NCI-H2171 (cell line): Measurements from ENCODE around the gene SETBP1.
A peak's percentile ranks its signal among the peaks of the same experiment; 100 is the strongest.

ENCODE experiments used
- DNase-seq: peaks from one replicate; lab custom pipeline; 2025; lab: John Stamatoyannopoulos, UW

SETBP1 gene

DNA sequence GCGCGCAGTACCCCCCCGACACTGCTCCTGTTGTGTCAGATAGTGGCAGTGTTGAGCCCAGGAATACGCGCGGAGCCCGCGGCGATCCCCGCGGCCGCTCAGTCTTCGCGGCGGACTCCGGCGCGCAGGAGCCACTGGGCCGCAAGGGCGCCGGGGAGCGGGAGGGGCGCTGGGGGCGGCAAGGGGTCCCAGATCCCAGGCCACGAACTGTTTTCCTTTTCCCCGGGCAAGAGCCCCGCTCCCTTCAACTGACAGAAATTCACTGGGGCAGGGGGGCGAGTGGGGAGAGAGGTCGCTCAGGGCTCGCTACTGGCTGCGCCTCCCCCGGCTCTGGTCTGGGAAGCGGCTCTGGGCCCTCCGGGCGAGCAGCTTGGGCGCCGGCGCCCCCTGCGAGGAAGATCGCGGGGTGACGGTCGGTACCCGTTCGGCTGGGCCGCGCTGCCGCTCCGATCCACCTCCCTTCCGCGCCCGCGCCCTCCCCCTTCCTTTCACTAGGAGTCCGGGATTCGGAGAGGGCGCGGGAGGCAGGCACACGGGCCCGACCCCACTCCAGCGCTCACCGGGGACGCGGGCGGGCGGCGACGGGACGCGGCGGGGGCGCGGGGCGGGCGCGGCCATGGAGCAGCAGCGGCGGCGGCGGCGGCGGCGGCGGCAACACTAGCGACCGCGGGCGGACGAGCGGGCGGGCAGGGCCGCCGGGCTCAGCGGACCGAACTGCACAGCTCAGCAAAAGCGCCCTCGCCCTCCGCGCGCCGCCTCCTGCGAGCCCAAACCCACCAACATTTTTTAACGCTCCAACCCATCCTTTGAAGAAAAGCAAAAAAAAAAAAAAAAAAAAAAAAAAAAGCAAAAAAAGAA lies 1.4 kb upstream of the SETBP1 start:
- DNase-seq: peak; percentile 85

DNA sequence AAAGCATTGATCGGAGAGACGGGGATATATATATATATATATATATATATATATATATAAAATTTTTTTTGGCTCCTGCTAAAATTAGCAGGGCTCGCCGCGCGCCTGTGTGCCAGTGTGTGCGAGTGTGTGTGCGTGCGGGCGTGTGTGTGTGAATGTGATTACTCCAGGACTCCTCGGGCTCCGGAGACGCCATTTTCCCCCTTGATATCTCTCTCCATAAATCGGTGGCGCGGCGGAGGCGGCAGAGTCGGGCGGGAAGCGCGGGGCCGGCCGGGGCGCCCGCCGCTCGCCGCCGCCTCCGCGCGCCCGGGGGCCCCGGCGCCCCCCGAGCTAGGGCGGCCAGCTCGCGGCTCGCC lies 795 bp upstream of the SETBP1 start:
- peak; percentile 69 for DNase-seq

DNA sequence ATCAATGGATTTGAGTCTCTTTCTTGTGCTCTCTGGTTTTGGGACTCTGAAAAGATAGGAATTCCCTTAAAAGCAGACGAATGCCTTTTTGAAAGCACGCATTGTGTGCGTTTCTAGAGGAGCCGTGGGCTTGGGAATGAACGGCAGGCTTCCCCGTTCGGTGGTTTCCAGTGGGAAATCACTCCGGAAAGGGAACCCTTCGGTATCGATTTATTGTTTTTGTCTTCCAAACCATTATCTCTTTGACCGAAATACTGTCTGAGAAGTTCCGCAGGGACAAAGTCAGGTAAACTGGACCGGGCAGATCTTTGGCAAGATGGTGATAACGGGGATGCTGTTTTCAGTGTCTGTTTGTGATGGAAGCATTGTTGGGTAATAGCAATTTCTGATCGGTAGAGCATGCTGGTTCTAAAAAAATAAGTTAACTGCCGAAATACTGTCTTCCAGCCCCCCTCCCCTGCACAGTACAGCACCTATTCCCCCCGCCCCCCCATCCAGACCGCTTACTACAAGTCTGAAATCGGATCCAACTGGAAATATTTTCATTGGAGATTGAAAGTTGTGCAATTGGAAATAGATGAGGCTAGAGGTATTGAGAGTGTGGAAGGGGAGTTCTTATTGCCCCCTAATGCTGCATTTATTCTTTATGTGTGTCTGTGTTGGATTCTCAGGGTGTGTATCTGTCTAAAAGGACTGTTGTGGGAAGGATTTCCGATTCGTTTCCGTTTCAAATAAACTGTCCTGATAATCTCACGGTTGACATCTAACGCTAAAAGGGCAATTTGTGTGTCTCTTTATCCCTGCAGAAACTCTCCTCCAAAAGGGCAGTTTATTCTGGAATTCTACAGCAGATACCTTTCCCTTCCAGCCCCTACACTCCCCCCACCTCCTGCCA lies 635 bp downstream of the SETBP1 start:
- DNase-seq: peak; percentile 11

DNA sequence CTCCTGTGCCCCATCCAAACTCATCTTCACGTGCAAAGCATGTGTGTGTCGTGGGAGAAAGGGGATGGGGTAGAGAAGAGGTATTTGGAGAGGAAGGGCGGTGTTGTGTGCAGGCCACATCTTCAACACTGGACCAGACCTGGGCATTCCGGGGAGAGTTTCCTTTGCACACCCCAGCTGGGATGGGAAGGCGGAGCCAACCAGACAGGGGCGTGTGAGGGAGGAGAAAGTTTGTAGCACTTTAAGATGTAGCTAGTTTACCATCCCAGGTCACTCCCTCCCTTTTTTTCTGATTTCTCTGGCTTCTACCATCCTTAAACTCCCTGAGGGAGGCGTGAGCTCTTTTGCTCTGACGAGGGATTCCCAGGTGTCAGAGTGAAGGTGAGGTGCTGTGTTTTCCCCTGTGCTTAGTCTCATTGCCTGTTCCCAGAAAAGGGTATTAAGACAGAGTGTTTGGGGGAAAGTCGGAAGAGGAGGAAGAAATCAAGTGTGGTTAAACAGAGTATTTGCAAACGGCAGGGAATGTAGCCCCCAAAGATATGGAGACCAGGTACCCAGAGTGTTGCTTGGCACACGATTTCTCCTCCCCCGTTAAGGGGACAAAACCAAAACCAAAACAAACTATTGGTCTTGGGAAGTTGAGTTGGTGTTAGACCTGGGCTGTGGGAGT lies 1.6 kb downstream of the SETBP1 start:
- peak; percentile 5 for DNase-seq

DNA sequence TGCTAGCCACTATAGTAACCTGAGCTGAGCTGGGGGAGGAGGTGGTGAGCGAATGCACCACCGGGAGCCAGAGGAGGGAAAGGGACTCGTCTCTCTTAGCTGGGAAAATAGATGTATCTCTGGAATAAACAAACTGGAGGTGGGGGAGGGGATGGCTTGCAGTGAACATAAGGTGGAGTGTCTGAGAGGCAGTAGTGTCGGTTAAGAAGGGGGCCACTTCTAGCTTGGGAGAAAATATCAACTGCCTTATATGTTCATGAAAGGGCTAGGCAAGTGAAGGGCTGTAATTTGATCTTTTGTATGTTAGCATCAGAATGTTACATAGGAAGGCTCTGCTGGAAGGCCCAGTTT lies 2.2 kb downstream of the SETBP1 start:
- peak; percentile 87 for DNase-seq

DNA sequence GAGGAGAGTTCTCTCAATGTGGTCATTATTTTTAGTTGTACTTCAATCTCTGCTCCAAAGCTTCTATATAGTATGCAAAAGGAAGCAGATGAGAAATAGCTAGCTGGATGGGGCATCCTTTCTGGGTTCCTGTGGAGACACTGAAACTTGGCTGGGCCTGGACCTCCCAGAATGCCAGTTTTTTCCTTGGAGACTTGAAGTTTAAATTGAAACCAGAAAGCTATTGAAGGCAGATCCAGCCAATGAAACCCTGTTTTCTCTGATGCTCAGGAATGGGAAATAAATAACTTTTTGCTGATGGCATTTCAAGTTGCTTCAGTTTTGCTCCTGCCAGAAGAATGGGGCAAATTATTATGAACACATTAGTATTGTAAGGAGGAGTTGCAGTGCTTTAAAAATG lies 2.9 kb downstream of the SETBP1 start:
- DNase-seq: no peak

DNA sequence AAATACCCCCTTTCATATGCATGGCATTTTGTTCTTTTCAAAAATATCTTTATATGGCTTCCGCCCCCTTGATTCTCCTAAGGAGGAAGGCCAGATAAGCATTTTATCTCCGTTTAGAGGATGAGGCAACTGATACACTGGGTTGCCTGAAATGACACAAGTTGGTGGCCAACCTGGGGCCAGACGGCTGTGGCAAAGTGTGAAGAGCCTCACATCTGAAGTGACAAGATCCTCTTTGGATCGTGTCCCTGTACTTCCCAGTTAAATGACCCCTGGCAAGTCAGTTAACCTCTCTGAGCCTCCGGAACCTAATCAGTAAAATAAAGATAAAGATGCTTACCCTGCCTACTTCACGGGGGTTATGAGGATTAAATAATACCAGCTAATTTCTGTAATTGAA lies 4.6 kb downstream of the SETBP1 start:
- no peak for DNase-seq

DNA sequence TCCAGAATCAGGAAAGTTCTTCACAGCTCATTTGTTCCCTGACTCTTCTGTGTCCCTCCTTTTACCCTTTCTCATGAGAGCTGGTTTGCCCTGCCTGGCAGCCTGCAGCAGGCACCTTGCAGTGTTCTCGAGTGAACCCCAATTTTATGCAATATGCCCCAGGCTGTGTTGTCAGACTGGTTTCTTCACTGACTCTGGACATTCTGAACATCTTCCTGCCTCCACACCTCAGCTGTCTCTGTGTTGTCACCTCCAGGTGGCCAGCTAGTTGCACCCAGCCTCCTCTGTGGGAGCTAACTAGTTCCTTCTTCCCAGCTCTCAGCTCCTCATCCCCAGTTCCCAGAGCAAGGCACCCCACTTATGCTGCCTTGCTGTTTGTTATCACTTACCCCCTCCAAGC lies 5.5 kb downstream of the SETBP1 start:
- no peak for DNase-seq

DNA sequence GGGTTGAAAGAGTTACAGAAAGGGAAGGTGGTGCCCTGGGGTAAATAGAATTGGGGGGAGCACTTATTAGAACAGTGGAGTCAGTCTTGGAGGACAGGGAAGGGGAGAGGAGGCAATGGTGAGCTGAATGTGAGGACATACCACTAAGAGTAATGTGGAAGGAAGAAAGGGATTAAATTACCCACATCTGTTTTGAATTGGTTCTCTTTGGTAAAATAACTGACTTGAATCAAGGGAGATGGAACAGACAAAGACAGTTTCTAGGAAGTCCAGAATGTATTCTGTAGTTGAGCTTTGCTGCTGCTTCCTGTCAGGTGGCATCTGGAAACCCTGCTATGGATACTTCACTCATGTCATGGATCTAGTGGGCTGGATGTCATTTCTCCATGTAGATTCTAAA lies 6.7 kb downstream of the SETBP1 start:
- no peak for DNase-seq

DNA sequence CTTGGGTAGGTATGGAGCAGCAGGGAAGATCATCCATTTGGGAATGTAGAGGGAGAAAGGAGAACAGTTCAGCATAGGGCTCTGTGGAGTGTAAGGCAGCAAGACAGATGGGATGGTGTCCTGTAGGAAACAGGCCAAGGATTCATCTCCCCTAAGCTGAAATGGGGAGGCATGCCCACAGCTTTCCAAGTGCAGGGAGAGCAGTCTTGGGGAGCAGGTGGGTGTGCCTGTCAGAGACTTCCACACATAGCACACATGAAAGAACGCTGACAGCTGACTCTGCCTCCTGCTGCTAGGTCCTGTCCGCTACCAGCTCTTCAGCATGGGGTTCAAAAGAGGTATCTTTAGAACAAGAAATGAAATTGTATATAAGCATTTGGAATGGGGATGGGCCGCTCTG lies 9.0 kb downstream of the SETBP1 start:
- DNase-seq: no peak

DNA sequence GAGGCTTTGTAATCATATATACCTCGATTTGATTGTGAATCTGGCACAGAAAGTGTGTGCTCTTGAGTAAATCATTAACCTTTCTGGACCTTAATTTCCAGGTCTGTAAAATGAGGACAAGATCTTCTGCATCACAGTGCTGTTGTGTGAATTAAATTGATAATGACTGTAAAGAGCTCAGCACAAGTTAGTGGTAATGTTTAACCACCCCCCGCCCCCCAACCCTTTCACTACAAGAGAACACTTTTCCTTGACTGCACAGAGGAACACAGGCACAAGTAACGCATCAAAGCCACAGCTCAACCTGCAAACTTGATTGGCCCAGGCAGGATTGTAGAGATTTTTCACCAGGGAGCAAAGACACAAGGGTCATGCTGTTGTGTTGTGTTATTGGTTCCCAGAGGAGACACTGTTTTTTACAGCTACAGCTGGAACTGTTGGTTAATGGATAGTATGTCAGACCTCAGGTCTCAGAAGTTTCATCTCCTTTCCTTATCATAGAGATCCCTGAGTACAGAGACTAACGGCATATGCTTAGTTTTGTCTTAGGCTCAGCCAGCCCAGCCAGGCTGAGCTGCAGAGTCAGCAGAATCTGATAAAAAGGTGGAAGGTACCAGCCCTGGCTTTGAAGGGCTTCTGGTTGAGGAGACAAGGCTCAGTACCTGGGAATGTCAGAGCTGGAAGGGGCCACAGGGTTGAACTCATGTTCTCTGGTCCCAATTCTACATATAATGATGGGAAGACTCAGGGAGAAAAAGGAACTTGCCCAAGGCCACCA lies 10.6 kb downstream of the SETBP1 start:
- DNase-seq: no peak

DNA sequence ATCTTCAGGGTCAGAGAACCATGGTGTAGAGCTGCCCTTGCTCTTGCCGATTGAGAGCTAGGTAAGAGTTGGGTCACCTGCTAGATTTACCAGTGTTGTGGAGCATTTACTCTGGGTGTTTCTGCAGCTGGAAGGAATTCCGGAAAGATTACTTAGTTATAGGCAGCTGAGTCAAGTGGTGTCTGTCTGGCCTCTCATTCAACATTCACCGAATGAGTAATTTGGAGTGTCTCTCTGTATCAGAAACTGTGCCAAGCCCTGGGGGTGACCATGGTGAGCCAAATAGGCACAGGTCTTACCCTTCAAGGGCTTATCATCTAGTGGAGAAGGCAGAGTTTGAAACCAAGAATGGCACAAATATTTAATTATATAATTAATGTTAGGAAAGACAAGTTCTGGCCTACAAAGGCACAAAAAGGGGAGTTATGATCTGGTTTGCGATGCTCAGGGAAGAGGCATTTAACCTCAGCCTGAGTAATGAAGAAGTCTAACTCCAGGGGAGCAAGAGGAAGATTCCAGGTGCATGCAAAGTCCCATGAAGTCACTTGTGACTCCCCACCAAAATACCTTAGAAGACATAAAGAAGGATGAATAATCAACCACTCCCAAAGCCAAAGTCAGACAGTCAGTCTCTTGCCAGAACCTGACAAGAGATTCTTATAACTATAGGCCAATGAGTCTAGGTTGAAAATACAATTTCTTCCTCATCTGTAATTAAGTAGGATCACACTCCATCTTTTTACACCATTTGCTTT lies 12.5 kb downstream of the SETBP1 start:
- DNase-seq: no peak

DNA sequence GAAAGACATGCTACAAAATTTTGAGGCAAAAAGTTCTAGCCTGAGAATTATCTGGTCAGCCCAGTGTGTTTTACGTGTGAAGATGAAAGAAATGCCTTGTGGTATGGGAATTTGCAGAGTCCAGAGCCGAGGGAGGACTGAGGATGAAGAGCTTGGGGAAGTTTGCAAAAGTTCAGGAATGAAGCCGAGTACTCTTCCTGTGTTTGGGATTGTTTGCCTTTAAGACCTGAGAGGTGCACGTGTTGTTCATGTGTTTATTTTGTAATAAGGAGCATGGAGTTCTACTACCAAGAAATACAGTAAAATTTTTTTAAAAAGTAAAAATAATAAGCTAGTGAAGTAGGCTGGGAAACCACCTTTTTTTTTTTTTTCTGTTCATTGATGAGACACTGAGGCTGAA lies 14.8 kb downstream of the SETBP1 start:
- no peak for DNase-seq

DNA sequence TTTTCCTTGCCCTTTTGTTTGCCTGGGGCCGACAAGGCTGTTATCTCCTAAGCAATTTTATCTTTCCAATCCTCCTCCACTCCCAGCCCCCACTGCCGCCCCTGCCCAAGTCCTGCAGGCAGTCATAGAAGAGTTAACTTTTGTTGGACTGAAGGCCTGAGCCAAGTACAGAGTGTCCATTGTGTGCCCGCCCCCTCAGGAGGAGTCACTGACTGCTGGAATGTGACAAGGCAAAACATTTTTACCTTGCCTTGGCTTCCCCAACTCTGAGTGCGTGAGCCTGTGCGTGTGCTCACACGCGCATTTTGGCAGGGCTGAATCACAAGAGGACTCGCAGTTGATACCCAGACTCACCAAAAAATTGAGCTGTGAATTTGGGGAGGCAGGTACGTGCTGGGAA lies 16.2 kb downstream of the SETBP1 start:
- no peak for DNase-seq

DNA sequence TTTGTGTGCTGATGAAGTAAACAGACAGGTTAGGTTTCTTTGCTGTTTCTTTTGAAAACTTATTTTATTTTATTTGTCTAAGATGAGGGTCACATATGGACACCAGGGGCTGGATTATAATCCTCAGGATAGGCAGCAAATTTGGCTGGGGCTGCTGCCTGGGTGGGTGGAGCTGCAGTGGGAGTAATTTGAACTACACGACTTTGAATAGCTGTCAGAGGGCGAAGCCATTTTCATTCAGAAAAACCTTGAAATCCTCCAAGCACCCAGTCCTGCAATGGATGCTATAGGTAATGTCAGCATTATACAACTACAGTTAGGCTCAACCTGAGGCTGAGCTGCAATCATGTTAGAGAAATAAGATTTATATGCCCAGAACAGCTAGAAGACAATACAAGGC lies 16.6 kb downstream of the SETBP1 start:
- no peak for DNase-seq

DNA sequence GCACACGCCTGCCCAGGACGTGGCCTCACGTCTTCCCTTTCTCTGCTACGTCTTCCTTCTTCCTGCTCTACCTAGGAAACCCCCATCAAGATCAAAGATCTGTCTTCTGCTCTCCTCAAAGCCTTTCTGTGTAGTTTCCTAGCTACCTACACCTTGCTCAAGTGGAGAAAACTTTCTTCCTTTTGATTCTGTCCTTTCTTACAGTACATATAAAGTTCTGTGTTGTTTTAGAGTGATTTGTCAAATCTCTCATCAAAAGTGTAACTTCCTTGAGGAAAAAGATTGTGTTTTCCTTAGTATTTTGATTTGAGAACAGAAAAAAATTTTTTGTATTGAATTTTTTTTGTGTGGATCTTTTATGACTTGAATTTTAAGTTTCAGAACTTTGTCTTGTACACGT lies 17.8 kb downstream of the SETBP1 start:
- no peak for DNase-seq

DNA sequence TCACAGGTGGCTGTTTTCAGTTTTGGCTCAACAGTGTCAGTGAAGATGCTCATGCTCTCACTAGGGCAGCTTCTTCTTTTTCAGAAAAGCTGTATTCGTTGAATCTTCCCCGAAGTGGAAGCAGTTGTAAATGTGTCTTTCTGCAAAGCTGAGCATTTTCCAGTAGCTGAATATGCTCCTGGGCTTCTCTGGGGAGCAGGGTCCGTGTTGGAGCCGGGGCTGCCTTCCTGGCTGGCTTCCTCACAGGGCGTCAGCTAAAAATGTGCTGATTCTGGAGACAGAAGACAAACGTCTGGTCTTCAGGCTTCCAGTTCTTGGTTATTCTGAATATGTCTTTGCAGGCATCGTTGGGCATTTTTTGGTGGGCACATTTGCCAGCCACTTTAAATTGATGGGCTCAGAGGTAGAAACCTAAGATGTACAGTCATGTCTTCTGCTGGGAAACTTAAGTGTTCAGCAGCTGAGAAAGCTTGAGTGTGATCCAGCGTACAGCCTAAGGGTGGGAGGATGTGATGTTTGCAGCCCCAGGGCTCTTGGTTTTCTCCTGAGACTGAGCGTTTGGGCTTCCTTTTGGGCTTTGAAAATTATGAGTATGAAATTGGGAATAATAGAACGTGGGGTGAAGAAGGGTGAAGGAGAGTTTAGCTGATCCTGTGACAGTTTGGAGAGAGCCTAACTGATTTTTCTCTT lies 19.0 kb downstream of the SETBP1 start:
- no peak for DNase-seq

DNA sequence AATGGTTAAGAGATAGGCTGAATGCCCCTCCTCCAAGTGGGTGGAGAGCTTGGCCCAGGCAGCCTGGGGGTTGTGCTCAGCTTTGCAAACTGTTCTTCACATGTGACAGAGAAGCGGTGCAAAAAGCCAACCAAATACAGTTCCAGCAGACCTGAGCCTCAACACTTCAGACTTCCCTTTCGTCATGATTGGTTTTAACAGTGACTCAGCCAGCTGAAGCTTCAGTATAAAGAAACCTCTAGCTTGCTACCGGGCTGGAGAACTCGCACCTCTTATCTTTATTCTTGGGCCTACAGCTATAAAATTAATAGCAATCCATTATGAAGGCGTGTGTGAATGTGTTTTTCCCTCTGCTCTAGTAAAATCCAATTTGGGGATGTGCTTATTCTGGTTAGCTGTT lies 20.0 kb downstream of the SETBP1 start:
- DNase-seq: no peak

DNA sequence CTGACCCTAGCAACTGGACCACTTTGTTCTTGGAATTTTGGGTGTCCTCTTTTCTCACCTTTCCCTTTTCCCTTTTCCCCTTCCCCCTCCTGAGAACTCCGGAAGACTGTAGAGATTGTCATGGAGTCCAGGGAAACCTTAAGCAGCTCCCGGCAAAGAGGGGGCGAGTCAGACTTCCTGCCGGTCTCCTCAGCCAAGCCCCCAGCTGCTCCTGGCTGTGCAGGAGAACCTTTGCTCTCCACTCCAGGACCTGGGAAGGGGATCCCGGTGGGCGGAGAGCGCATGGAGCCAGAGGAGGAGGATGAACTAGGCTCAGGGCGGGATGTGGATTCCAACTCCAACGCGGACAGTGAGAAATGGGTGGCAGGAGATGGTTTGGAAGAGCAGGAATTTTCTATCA lies 20.5 kb downstream of the SETBP1 start:
- no peak for DNase-seq

DNA sequence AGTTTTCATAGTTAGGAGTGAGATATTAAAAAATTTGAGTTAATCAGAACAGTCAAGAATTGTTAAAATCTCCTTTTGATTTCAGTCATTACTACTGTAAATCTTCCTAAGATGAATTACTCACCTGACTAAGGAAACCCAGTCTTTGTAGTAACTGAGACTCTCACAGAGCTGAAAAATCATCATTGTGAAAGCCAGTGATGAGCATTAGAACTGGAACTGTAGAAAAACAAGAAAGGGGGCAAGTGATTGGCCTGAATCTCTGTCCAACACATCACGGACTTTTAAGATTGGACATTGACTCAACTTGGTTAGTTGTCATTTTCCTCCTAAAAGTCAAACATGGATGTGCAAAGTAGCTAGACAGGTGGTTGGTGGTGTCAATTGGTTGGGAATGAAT lies 21.9 kb downstream of the SETBP1 start:
- no peak for DNase-seq
